Measurements from ENCODE around the gene KCNMA1.

The KCNMA1 gene

GRCh38 chr10:77120666-77121376 is 516.8 kb downstream of the KCNMA1 start:
- DNase-seq, result no peak

DNA sequence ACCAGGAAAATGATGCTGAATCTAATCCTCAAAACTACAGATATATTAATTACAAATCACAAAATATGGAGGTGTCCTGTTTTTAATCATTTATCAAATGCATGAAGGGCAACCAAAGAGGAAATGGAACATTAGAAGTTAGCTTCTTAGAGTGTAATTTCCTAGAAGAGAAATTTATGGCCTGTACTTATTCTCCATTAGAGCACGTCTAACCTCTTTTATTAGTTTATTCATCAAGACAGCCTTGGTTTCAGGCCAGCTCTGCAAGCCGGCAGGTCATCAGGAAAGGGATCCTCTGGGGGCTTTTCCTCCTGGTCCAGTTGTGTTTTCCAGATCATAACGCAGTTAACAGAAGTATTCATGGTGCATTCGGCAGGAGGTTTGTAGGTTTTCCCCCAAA is 517.6 kb downstream of the KCNMA1 start:
- no peak for DNase-seq

GRCh38 chr10:77118603-77119282 is 518.9 kb downstream of the KCNMA1 start:
- no peak for DNase-seq

GRCh38 chr10:77117501-77117900 is 520.1 kb downstream of the KCNMA1 start:
- DNase-seq, result no peak

GRCh38 chr10:77116904-77117303 is 520.7 kb downstream of the KCNMA1 start:
- DNase-seq, result no peak

DNA sequence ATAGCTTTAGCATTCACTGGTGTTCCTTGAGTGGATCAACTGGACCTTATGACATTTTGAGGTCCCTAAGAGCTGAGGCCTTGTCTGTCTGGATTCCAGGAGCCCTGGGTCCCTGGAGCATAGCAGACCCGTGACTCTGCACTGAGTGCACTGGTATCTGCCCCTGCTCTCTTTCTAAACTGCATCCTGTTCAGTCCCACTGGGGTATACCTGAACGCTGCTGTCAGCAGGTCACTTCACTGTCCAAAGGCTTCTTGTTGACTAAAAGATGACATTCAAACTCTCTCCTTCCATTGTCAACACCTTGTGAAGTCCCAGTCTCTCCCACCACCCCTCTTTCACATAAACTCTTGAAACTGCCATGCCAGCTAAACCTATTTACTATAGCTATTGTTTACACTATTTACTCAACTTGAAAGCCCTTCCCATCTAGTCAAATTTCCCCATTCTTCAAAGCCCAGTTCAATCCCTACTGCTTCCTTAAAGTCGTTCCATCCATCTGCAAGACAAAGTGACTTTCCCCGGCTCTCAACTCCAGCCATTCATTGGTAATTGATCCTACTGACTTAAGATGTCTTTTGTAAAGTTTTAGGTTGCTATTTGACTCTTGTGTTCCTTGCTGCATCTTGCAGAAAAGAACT is 523.3 kb downstream of the KCNMA1 start:
- no peak for DNase-seq

DNA sequence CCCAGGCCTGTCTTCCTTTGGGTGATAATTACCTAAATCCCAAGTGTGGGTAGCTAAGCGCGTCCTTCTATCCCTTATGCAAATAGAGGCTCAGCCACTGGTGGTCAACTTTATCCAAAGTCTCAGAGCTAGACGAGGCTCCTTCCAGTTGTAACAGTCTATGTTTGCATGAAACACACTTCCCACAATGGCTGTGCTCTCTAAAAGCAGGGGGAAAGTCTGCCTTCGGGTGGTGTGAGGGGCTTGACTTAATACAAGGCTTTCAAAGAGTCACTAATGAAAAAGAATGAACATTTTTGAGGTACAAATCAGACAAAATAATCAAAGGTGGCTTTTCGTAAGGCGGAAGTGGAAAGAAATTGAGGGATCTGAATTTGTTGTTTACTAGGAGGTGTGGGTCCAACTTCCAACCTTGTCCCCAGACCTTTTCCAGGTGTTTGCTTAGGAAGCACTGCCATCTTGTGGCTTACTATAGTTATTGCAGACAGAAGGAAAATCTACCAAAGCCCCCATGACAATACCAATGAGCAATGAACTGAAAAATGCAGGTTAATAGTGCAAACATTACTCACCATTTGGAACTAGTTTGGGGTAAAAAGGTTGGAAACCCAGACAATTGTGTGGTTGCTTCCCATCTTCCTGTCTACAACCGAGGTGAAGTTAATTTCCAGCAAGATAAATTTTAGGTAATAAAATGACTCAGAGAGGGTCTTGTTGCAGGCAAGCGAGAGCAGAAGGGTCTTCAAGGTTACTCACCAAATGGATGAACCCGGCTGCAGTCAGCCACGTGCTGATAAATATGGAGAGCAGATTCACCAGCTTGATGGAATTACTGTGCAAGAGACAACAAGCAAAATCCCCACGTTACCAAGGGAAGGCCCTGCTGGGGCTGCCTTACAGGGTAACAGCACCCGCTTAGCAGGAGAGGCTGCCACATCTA is 525.7 kb downstream of the KCNMA1 start:
- peak; percentile 13 for DNase-seq

- DNase-seq, result no peak
Measured at GRCh38 chr10:77110757-77111156, 526.9 kb downstream of the KCNMA1 start.

GRCh38 chr10:77109351-77109994 is 528.1 kb downstream of the KCNMA1 start:
- DNase-seq, result no peak

- no peak for DNase-seq
Measured at GRCh38 chr10:77106676-77107075, 530.9 kb downstream of the KCNMA1 start.

DNA sequence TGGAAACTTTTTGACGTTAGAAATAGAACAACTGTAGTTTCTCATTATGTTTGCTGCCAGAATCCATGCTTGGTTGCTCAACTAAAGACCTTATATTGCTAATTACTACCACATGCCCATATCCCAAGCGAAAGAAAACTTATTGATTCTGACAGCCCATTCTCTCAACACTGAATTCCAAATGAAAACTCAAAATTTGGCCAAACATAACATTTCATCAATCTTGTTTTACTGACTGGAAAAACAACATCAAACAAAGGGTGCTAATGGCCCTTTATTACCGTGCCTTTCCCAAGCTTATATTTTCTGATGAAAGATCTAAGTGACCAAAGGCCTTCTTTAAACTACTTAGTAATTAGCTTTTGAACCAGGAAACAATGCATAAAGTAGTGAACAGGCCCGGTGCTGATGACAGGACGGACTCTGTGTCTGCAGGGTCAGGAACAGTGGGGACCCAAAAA is 531.8 kb downstream of the KCNMA1 start:
- no peak for DNase-seq

DNA sequence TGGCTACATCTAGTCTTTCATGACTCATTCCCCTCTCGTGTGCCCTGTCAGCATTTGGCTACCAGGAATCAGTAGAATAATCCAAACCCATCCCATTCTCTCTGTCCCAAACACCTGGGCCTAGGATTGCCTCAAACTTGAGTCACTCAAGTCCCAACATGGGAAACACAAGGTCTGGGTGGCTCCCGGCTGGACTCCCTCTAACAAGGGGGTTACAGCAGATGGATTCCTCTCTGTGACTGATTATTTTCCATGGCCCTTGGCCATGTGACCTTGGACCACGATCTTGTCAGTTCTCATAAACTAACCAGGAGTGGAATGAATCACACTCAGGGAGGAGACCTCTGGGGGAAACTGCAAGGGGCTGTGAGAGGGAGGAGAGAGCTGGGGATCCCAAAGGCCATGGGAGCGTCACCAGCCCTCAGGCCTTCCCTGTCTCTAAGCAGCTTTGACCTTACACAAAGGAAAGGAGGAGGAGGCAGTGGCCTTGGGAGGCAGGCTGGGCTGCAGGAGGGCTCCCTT is 533.1 kb downstream of the KCNMA1 start:
- DNase-seq, result no peak

GRCh38 chr10:77103213-77103612 is 534.4 kb downstream of the KCNMA1 start:
- DNase-seq, result no peak

DNA sequence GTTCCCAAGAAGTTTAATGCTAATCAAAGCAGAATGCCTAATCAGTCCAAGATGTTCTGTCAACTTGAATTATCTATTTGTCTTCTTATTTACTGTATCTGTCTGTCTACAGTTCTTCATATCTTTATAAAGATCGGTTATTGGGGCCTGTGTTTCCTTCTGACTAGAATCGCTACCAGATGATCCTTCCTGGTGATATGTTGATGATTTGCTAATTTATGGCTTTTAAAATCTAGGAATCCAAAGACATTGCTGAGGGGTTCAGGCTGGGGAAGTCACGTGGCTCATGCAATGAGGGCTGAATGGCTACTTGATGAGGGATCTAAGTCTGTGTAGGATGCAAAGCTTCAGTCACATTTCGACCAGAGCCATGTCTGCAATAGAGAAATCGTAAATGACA is 536.3 kb downstream of the KCNMA1 start:
- no peak for DNase-seq

DNA sequence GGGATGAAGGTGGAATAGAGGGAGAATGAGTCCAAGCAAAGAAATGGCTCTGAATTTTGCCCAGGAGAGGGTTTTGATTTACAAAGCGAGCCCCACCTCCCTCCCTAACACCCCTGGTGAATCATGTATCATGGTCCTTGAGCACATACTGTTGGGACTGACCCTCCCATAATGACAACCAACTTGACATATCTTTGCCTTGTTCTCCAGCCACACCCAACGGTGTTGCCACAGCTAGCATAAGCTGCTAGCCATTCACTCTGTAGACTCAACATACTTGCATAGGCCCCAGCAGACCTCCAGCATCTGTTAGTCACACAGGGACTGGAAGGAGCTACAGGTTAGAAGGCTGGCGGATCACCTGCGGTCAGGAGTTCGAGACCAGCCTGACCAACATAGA is 538.5 kb downstream of the KCNMA1 start:
- DNase-seq, result no peak

- DNase-seq, result no peak
Measured at GRCh38 chr10:77097625-77098024, 540.0 kb downstream of the KCNMA1 start.

DNA sequence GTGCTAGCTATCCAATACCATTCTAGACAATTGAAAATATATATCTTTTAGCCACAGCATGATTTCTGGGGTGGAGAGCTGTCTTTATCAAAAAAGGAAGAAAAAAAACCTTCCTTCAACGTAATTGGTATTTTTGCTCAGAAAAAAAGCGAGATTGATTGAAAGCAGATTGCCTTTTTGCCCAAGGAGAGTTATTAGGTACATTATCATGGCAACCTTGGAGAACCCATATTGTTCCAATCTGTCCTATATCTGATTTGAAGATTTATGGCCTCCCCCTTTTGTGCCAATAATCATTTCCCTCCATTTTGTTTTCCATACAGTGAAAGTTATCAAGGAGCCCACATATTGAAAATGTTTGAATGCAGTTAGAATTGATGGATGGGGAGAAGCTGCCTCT is 544.5 kb downstream of the KCNMA1 start:
- DNase-seq, result no peak

DNA sequence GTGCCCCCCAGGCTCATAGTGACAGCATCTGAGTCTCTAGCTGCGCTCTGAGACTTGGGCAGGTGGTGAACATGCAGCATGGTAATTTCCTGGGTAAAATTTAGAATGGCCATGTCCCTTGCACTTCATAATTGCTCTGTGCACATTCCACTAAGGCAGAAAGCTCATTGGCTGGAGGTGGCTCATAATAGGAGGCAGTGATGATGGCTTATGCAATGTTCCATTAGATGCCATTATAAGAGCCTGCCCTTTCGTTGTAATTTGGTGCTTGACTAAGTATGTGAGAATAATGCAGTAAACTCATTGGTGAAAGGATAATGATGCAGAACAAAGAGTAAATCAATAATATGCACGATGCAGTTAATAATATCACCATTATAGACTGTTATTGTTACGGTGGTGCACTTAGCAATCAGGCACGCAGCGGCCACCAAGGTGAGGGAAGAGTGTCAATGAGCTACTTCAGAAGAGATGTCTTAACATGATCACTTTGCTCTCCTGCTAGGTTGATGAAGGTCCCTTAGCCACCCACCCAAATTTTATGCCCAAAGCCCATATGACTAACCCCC is 545.9 kb downstream of the KCNMA1 start:
- DNase-seq, result no peak

GRCh38 chr10:77090381-77091356 is 546.9 kb downstream of the KCNMA1 start:
- no peak for DNase-seq

DNA sequence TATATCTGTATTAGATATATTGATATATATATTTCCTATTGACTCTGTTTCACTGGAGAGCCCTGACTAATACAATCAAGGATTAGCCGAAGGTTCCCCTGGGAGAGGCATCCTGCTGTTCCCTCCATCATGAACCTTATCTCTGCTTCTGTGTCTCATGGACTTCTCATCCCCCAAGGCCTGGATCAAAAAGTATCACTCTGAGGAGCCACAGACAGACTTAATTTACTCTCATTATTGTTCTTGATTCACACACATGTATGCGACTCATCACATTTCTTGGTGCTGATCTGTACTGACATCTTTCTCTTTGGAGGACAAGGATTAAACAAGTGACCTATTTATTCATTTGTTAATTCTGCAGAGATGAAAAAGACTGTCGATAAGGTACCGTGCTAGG is 550.2 kb downstream of the KCNMA1 start:
- no peak for DNase-seq

DNA sequence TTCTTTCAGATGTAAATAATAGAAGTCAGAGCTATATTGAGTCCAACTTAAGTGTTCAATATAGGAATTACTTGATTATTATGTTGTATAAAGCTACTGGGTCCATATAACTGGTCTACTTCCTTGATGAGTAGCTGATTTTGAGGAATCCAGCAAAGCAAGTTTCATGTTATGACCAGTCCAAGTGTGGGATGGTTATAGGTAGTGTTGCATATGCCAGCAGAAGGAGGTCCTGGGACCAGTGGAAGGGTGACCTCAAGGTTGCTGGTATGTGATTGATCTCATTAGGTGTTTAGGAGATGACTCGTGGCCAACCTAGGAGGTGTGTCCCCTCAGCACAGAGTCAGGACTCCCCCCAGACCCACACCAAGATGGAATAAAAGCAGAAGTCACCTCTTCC is 551.5 kb downstream of the KCNMA1 start:
- no peak for DNase-seq

All from MV-4-11 (cell line).